GM18508 (cell line): ENCODE data around the gene E2F2.
"Not testable (repeated sequence)": the region's sequence is repeated elsewhere in the genome, so short reads cannot be mapped to it uniquely, and the experiment has no call there.

Experiments
- ATAC-seq: cut with Tn5 transposase; IDR thresholded peaks from one replicate; pipeline ENCODE4 v1.9.1; 2021; ENCODE audit warnings: moderate number of reproducible peaks; ENCODE audit not compliant: insufficient read depth, unreplicated experiment

The E2F2 gene

DNA sequence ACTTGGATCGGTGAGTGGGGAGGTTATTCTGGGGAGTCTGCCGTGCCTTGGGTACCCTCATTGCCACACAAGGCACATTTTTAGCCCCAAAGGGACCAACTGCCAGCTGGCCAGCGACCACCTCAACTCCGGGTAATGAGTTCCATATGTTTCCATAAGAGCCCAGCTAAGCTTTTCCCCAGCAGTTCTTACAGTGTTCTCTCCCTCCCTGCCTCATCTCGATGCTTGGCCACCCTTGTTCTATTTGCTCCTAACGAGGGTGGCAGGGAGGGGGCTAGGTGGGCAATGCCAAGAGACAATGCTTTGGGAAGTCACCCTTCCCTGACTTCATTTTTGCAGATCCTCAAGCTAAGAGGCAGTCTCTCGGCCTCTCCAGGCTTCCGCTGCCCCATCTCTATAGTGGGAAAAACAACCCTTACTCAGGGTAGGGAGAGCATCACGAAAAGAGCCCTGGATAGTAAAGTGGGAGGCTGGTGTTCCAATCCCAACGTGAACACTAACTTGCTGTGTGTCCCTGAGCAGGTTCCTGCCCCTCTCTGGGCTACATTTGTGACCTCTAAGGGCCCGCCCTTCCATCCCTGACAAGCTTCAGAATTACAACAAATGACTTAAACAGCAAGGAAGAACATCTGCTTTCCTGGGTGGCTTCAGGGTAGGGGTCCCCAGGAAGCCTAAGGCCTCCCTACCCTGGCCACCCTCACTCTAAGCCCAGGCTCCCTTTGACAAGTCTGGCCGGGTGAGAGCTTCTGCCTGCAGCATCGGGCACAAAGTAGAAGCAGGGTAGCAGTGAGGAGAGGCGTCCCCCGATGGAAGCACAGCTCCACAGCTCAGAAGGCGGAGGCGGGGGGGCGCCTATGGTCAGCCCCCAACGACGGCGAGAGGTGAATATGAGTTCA is 22.4 kb upstream of the E2F2 start:
- ATAC-seq: no peak

DNA sequence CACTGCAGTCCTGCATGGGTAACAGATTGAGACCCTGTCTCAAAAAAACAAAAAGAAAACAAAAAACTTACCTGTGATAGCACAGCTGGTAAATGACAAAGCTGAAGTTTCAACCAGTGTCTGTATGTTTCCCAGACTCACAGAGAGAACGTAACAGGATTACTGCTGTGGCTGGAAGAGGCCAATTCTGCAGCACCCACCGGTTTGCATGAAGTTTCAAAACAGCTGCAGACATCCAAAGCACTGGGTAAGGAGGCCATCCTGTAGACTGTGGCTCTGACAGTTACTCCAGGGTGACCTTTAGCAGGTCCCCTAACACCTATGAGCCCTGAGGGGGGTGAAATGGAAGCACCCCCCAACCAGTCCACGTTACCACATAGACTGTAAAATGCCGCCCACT is 20.8 kb upstream of the E2F2 start:
- no peak for ATAC-seq

DNA sequence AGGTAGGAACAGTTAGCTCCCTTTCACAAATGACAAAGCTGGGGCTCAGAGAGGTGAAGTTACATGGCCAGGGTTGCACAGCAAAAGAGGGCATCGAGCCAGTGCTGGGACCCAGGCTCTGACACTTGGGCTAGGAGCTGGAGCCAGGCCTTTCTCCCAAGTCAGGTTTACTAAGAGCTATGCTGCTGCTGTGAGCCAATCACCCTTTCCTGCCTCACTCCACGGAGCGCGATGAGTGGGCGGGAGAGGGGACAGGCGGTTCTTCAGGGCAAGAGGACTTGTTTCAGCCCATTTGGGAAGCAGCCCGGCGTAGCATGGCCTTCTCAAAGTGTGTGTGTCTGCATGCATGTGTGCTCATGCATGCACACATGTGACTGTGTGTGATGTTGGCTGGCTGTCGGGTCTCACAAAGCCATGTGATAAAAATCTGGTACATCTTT is 17.7 kb upstream of the E2F2 start:
- ATAC-seq: no peak

DNA sequence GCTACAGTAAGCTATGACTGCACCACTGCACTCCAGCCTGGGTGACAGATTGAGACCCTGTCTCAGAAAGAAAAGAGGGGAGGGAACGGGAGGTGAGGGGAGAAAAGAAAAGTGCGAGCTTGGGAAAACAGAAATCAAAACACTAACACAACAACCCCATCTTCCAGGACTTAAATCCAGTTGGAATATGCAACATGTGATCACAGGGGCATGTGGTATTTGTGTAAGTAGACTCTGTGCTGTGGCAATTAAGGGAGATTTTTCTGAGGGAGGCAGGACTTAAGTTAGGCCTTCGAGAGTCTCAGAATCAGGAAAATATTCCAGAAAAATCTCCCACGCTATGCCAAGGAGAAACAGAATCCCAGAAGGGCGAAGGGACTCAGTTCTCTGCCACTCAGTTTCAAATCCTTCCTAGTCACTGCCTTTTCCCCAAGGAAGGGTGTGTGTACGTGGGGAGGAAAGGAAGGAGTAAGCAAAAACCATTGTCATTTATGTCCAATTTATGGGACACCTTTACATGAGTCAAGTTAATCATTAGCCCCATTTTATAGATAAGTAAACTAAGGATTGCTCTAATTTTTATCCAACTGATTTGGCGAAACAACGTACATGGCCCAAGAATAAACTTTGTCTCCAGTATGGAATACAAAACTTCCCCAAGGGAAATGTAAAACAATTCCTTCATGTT is 16.0 kb upstream of the E2F2 start:
- no peak for ATAC-seq

DNA sequence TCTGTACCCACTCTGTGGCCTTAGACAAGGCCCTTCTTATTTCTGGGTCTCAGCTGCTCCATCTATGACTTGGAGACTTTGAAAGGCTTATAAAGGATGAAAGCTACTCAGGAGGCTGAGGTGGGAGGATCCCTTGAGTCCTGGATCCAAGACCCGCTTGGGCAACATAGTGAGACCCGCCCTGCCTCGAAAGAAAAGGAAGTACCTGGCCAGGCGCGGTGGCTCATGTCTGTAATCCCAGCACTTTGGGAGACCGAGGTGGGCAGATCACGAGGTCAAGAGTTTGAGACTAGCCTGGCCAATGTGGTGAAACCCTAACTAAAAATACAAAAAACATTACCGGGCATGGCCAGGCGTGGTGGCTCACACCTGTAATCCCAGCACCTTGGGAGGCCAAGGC is 14.8 kb upstream of the E2F2 start:
- no peak for ATAC-seq

DNA sequence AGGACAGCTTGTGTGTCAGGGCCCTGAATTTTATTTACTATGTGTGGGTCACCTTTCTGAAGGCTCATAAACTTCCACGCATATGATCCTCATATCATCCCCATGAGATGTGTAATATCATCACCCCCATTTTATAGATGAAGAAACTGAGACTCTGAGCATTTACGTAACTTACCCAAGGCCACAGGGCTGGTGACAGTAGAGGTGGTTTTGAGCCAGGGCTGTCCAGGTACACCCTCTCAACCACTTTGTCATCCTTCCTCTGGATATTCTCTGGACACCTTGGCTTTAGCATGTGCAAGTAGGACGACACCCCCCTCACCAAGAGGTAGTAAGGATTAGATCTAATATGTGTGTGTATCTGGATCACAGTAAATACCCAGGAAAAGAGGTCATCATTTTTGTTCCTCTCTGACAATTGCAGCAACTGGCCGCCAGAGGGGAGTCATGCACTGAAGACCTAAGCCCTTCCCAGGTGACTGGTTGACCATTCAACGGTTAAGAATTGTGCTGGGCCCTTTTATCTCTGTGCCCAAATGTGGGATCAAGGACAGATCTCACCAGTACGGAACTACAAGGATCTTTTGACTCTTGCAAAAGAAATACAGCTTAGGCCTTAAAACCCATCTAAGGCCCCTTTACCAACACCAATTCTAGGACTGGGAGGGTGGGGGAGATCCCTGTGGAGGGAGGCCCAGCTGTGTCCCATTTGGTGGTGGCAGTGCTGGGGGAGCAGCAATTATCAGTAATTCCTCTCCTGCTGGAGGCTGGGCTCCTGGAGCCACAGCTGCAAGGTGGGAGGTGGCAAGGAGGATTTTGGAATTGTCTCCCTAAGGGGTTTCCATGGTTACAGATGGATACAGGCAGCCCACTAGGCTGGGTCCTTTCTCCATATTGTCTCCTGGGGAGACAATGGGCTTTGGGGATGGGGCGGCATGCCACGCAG is 13.7 kb upstream of the E2F2 start:
- ATAC-seq: no peak

DNA sequence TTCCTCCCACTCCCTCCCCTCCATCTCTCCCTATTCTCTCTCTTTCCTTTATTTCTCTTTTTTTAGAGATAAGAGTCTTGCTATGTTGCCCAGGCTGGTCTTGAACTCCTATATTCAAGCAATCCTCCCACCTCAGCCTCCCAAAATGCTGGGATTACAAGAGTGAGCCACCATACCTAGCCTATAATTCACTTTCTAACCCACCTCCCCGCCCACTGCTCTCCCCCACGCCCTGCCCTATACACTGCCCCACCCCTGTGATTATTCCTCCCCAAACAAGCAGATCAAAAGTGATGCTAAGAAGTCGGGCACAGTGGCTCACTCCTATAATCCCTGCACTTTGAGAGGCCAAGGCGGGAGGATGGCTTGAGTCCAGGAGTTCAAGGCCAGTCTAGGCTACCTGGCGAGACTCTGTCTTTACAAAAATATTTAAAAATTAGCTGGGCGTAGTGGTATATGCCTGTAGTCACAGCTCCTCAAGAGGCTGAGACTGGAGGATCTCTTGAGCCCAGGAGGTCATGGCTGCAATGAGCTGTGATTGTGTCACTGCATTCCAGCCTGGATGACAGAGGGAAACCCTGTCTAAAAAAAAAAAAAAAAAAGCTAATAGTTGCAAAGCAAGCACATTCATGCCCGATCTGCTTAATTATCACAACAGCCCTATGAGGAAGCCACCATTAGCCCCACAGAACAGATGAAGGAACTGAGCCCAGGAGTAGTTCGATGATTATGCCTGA is 12.8 kb upstream of the E2F2 start:
- no peak for ATAC-seq

DNA sequence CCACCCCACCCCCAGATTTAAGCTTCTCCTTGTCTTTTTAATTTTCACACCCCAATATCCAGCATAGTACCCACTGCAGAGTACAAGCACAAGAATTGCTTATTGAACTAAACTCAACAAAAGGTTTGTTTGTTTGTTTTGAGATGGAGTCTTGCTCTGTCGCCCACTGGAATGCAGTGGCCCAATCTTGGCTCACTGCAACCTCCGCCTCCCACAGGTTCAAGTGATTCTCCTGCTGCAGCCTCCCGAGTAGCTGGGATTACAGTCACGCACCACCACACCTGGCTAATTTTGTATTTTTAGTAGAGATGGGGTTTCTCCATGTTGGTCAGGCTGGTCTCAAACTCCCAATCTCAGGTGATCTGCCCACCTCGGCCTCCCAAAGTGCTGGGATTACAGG is 11.9 kb upstream of the E2F2 start:
- not testable (repeated sequence) for ATAC-seq

DNA sequence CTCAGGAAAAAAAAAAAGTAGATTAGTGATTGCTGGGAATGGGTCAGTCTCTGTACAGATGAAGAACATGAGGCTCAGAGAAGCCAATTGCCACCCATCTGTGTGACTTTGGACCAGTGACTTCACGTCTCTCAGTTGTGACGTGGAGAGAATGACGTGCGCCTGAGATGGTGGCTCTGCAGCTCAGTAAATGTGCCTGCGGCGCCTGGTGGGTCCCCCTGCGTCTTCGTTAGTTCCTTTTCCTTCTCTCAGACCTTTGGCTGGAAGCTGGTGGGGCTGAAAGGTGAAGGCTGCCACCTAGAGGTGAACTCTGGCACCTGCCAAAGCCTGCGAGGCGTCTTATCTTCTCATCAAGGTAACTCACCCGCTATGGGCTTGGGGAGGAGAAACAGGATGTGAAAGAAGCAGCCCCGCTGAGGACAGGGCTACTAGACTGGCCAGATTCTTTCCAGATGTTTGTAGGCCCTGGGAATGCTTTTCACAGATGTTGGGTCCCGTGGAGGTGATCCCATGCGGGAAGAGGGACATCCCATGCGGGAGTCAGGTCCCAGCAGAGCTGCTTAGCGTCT is 8.7 kb upstream of the E2F2 start:
- ATAC-seq: no peak

DNA sequence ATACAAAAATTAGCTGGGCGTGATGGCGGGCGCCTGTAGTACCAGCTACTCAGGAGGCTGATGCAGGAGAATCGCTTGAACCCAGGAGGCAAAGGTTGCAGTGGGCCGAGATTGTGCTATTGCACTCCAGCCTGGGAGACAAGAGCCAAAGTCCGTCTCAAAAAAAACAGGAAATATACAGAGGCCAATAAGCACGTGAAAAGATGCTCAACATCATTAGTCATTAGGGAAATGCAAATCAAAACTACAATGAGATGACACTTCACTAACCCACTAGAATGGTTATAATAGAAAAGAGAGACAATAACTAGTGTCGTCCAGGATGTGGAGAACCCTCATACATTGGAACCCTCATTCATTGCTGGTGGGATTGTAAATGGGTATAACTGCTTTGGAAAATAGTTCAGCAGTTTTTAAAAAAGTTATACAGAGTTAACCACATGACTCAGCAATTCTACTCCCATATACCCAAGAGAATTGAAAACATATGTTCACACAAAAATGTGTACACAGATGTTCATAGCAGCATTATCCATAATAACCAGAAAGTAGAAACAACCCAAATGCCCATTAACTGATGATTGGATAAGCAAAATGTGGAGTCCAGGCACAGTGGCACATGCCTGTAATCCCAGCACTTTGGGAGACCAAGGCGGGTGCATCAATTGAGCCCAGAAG is 6.4 kb upstream of the E2F2 start:
- ATAC-seq: no peak

DNA sequence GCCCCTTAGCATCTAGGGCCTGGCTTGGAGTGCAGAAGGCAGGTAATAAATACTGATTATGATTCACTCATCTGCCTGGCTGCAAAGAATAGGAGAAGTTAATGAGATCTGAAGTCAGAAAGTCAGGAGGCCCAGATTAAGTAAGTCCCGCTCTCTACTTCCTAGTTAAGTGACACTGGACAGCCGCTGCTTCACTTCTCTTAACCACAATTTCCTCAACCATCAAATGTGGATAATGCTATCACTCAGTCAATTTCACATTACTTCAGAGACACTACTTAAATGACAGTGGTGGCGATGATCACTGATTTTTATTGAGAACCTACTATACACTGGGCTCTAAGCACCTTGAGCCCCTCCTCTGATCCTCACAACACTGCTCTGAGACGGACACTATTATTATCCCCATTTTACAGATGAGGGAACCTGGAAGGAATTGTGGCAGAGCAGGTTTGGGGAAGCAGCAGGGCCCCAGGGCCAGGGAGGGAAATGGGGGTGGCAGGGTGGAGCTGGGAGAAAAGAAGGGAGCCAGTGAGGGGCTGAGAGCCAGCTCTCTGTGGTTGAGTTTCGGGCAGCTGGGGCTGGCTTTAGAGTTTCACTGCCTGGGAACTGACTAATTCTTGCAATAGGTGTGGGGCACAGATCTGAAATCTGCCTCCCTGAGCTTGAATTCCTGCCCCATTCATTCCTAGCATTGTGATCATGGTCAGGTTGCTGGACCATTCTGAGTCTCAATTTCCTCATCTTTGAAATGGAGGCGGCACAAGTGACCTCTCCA is 2.4 kb upstream of the E2F2 start:
- no peak for ATAC-seq

DNA sequence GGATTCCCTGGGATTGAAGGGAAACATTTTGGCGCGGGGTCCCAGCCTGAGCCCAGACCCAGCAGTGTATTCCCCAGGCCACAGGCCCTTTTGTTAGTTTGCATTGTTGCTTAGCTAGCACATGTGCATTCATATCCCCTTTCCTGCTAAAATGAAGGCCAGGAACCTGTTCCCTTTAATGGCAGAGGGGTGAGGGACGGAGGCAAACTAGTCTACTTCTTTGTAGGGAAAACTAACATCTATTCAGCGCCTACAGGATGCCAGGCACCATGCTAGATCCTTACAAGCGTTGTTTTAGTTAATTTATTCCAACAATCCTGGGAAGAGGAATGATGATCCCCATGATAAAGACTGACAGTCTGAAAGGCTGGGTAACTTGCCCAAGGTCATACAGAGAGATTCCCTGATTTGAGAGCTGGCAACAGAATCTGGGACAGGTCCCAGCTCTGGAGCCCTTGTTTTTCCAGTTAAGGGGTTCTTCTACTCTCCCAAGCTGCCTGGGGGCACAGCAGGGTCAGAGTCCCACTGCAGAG is 595 bp upstream of the E2F2 start:
- ATAC-seq: no peak

DNA sequence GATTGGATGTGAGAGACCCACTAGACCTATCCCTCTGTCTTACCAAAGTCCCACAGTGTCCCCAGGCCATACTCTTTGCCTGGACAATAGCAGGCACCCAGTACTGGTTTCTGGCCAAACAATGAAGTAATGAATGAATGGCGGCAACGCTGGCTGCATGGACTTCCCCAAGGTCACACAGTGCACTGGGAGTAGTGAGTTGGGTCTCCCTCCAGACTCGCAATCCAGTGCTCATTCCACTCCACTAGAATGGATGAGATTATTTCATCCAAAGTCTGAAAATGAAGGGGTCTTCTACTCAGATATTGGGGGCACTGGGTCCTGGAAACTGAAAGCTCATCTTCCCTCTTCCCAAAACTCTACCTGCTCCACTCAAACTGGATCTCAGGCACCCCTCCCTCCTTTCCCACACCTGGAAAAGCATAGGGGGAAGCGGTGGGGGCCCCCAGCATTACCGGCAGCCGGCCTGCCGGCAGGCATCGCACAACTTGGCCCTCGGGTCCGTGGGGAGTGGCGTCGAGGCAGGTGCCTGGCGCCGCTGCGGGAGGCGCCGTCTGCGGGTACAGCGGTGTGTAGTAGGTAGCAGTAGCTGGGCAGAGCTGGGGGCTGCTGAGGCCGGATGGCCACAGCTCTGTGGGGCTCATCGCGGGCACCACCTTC is 816 bp downstream of the E2F2 start:
- ATAC-seq: no peak

DNA sequence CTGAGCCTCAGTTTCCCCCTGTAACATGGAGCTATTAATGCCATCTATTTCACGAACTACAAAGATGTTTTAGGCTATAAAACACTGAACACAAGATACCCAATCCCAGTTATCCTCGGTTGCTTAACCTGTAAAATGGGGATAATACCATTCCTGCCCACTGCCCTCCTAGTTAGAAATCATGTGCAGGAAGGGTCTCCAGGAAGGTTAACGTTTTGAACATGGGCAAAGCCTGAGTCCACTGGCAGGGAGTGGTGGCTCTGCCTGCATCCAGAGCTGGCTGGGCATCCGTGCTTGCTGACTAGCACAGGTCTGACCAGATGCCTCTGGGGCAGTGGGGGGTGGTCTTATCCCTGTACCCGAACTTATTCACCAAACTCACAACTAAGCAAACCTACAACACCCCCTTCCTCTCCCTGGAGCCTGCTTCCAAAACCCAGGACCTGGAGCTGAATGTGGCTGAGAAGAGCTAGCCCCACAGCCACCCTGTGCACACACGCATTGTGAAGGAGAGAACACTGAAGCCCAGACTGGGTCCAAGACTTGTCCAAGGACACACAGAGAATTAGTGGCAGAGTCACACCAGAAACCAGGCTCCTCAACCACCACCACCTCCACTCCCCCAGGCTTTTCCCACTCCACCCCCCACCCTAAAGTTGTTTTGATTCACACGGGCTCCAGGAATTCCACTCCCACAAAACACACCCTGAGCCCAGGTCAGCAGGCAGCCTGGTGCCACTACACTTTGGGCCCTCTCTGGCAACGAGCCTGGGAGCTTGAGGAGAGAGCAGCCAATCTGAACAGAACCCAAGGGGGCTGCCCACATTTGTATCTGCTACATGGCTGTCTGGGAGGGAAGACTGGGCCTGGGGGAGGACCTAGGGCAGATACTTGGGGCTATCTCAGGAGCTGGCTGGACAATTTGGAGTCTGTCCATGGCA is 1.6 kb downstream of the E2F2 start:
- ATAC-seq: no peak

DNA sequence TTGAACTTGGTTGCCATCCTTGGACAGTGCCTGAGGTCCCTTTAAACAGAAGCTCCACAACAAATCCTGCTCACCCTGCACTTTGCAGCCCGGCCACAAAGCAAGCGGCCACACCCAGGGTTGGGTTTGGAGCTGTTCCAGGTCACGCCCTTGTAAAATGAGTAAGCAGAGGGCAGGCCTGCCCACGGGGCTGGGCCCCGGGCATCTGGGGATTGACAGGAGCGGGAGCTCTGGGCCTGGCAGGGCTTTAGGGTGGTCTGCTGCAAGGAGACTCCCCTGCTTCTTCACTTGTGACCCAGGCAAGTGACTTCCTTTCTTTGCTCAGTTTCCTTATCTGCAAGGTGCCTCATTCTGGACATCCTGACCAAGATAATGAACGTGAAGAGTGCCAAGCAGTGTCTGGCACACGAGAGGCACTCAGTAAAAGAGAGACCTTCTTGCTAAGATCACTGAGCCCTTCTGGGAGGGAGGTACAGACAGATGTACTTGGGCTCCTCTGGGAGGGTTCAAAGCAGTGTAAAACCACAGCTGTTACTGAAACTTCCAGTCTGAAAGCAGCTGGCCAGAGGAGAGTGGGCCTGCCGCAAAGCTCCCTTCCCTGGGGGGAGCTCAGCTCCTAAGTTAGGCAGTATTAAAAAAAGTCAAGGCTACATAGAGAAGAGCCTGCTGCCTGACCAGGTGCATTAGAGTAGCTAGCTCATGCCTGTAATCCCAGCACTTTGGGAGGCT is 2.6 kb downstream of the E2F2 start:
- no peak for ATAC-seq

DNA sequence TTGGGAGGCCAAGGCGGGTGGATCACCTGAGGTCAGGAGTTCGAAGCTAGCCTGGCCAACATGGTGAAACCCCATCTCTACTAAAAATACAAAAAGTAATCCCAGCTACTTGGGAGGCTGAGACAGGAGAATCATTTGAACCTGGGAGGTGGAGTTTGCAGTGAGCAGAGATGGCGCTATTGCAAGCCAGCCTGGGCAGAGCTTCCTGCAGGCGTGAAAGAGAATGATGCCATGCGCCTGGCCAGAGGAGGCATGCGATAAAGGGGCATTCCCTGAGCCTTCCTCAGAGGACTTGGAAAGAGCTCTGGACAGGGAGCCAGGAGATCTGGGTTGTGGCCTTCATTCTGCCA is 3.2 kb downstream of the E2F2 start:
- no peak for ATAC-seq
